Measurements from ENCODE around the gene STK11IP.
A peak's percentile ranks its signal among the peaks of the same experiment; 100 is the strongest.

STK11IP gene

GRCh38 chr2:219581346-219581745 lies 16.3 kb upstream of the STK11IP start:
- ChIA-PET POLR2A (no interaction called here), CTCF (interaction anchor here (1.2 kb wide), 1 partner anchor 22 kb away, joined by 4 read pairs; no protein-coding TSS in a partner anchor)
- Histone ChIP-seq H3K36me3 (ENCODE audit: control insufficient read depth in 4 of 4, insufficient read depth in 4 of 4, low read length in 3 of 4) (no peaks in the 10 kb centered on the region), H3K9me3 (ENCODE audit: control extremely low read depth in 1 of 5, control insufficient read depth in 4 of 5, insufficient read depth in 2 of 5, low read depth in 1 of 5, low read length in 4 of 5) (no peaks in the 10 kb centered on the region), H3K4me1 (ENCODE audit: control extremely low read depth in 1 of 4, control insufficient read depth in 4 of 4, insufficient read depth in 4 of 4, low read length in 3 of 4) (peaks cover 0 to 6% (median 0%) of the 10 kb centered on the region in 4 experiments), H3K4me3 (ENCODE audit: control insufficient read depth in 1 of 7, extremely low read depth in 1 of 7, insufficient read depth in 4 of 7, low read depth in 2 of 7, low read length in 6 of 7) (no peak overlapping the region), H3K27me3 (replicated peaks in 2 of 5; ENCODE audit: control insufficient read depth in 4 of 5, insufficient read depth in 5 of 5, low read length in 4 of 5) (peaks cover 0 to 4% (median 0%) of the 10 kb centered on the region in 5 experiments), H3K27ac (ENCODE audit: insufficient read depth in 1 of 2, low read depth in 1 of 2, low read length in 2 of 2, poor library complexity in 1 of 2, severe bottlenecking in 2 of 2) (no peak overlapping the region)
- 94% methylated on average over 2 of the region's 2 CpGs for WGBS (ENCODE audit: insufficient coverage)
- no peak for DNase-seq

DNA sequence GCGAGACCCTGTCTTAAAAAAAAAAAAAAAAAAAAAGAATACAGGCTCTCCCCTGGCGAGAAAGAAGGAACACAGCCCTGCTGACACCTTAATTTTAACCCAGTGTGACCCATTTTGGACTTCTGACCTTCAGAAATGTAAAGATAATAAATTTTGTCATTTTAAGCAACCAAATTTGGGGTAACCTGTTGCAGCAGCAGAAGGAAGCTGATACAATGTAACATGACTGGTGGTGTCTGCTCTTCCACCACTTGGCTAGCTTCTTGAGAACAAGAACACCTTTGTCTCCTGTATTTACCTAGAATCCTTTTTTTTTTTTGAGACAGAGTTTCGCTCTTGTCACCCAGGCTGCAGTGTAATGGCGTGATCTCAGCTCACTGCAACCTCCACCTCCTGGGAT lies 6.6 kb upstream of the STK11IP start:
- Histone ChIP-seq H3K4me1 (ENCODE audit: control extremely low read depth in 1 of 4, control insufficient read depth in 4 of 4, insufficient read depth in 4 of 4, low read length in 3 of 4) (peaks cover 0 to 10% (median 8%) of the 10 kb centered on the region in 4 experiments), H3K9me3 (ENCODE audit: control extremely low read depth in 1 of 5, control insufficient read depth in 4 of 5, insufficient read depth in 2 of 5, low read depth in 1 of 5, low read length in 4 of 5) (no peaks in the 10 kb centered on the region), H3K27me3 (replicated peaks in 2 of 5; ENCODE audit: control insufficient read depth in 4 of 5, insufficient read depth in 5 of 5, low read length in 4 of 5) (no peaks in the 10 kb centered on the region), H3K36me3 (ENCODE audit: control insufficient read depth in 4 of 4, insufficient read depth in 4 of 4, low read length in 3 of 4) (no peaks in the 10 kb centered on the region), H3K4me3 (ENCODE audit: control insufficient read depth in 1 of 7, extremely low read depth in 1 of 7, insufficient read depth in 4 of 7, low read depth in 2 of 7, low read length in 6 of 7) (no peak overlapping the region), H3K27ac (ENCODE audit: insufficient read depth in 1 of 2, low read depth in 1 of 2, low read length in 2 of 2, poor library complexity in 1 of 2, severe bottlenecking in 2 of 2) (no peak overlapping the region)
- DNase-seq, result no peak
- ChIA-PET POLR2A (no interaction called here), CTCF (interaction anchor here (1.1 to 3.3 kb wide), 3 partner anchors 11 to 50 kb away, joined by 3 to 14 read pairs (median 3); no protein-coding TSS in a partner anchor)
- no CpG with 5 or more reads among the region's 4 CpGs for WGBS (ENCODE audit: insufficient coverage)

DNA sequence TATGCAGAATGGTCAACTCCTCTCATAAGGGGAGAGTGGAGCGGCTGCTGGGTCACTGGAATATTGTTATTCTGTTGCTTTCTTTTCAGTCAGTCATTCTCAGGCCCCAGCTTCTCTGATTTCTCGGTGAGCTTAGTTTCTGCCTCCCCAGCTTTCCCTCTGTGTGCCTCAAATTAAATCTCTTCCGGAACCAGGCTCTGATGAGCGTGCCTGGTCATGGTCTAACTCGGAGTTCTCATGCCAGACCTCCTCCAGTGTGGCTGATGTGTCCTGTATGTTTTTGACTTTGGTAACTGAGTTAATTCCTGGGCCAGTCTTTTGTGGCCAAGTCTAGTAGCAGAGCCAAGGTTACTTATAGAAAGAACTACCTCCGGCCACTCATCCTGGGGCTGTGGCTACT lies 4.9 kb upstream of the STK11IP start:
- ChIA-PET CTCF (interaction anchor here (1.2 to 3.3 kb wide), 3 partner anchors 9 to 32 kb away, joined by 3 to 14 read pairs (median 4); no protein-coding TSS in a partner anchor), POLR2A (no interaction called here)
- no peaks in the 10 kb centered on the region for H3K9me3 ChIP-seq (ENCODE audit: control extremely low read depth in 1 of 5, control insufficient read depth in 4 of 5, insufficient read depth in 2 of 5, low read depth in 1 of 5, low read length in 4 of 5)
- WGBS (ENCODE audit: insufficient coverage), result 100% methylated on average over 6 of the region's 6 CpGs
- H3K27me3 ChIP-seq (replicated peaks in 2 of 5; ENCODE audit: control insufficient read depth in 4 of 5, insufficient read depth in 5 of 5, low read length in 4 of 5), result no peaks in the 10 kb centered on the region
- H3K36me3 ChIP-seq (ENCODE audit: control insufficient read depth in 4 of 4, insufficient read depth in 4 of 4, low read length in 3 of 4), result no peaks in the 10 kb centered on the region
- peaks cover 0 to 24% (median 15%) of the 10 kb centered on the region in 4 experiments for H3K4me1 ChIP-seq (ENCODE audit: control extremely low read depth in 1 of 4, control insufficient read depth in 4 of 4, insufficient read depth in 4 of 4, low read length in 3 of 4)
- no peak overlapping the region for H3K27ac ChIP-seq (ENCODE audit: insufficient read depth in 1 of 2, low read depth in 1 of 2, low read length in 2 of 2, poor library complexity in 1 of 2, severe bottlenecking in 2 of 2)
- DNase-seq, result no peak
- H3K4me3 ChIP-seq (ENCODE audit: control insufficient read depth in 1 of 7, extremely low read depth in 1 of 7, insufficient read depth in 4 of 7, low read depth in 2 of 7, low read length in 6 of 7), result no peak overlapping the region

DNA sequence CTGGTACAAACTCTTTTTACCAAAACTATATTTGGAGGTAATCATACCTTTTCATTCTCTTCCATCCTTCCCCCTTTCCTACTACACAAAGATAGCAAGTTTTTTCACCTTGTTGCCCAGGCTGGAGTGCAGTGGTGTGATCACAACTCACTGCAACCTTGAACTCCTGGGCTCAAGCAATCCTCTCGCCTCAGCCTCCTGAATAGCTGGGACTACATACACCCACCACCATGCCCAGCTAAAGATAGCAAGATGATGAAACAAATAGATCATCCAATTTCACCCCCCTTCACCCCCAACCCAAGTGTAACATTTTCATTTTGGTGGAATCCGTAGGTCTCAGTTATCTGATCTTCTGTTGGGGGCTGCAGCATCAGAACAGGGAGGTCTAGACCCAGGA lies 4.5 kb upstream of the STK11IP start:
- no peak overlapping the region for H3K4me3 ChIP-seq (ENCODE audit: control insufficient read depth in 1 of 7, extremely low read depth in 1 of 7, insufficient read depth in 4 of 7, low read depth in 2 of 7, low read length in 6 of 7)
- peaks cover 0 to 26% (median 17%) of the 10 kb centered on the region in 4 experiments for H3K4me1 ChIP-seq (ENCODE audit: control extremely low read depth in 1 of 4, control insufficient read depth in 4 of 4, insufficient read depth in 4 of 4, low read length in 3 of 4)
- no peak overlapping the region for H3K27ac ChIP-seq (ENCODE audit: insufficient read depth in 1 of 2, low read depth in 1 of 2, low read length in 2 of 2, poor library complexity in 1 of 2, severe bottlenecking in 2 of 2)
- POLR2A ChIA-PET, result no interaction called here
- DNase-seq, result no peak
- CTCF ChIA-PET, result interaction anchor here (1.2 to 3.3 kb wide), 3 partner anchors 9 to 36 kb away, joined by 3 to 14 read pairs (median 4); no protein-coding TSS in a partner anchor
- no peaks in the 10 kb centered on the region for H3K27me3 ChIP-seq (replicated peaks in 2 of 5; ENCODE audit: control insufficient read depth in 4 of 5, insufficient read depth in 5 of 5, low read length in 4 of 5)
- no peaks in the 10 kb centered on the region for H3K9me3 ChIP-seq (ENCODE audit: control extremely low read depth in 1 of 5, control insufficient read depth in 4 of 5, insufficient read depth in 2 of 5, low read depth in 1 of 5, low read length in 4 of 5)
- no peaks in the 10 kb centered on the region for H3K36me3 ChIP-seq (ENCODE audit: control insufficient read depth in 4 of 4, insufficient read depth in 4 of 4, low read length in 3 of 4)
- 86% methylated on average over 2 of the region's 2 CpGs for WGBS (ENCODE audit: insufficient coverage)

DNA sequence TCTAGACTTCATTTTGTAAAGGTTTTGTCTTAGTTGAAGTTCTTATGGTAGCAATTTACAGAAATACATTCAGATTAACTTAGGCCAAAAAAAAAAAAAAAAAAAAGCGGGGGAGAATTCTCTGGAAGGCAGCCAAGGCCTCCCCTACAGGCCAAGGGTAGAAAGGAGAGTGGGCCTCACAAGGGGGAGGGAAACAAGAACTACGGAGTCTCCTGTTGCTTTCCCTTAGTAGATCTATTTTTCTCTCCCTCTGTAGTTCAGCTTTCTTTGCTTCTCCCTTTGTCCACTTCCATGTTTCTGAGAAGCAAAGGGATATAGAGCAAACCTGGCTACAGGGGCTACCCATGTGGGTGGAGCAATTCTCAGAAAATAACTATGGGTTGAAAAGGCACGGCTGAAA lies 2.4 kb upstream of the STK11IP start:
- CTCF ChIA-PET, result interaction anchor here (0.6 to 4.4 kb wide), 10 partner anchors 11 to 52 kb away, joined by 3 to 24 read pairs (median 6); partner anchors contain the start of genes CHPF, OBSL1 and TMEM198
- H3K27me3 ChIP-seq (replicated peaks in 2 of 5; ENCODE audit: control insufficient read depth in 4 of 5, insufficient read depth in 5 of 5, low read length in 4 of 5), result no peaks in the 10 kb centered on the region
- H3K9me3 ChIP-seq (ENCODE audit: control extremely low read depth in 1 of 5, control insufficient read depth in 4 of 5, insufficient read depth in 2 of 5, low read depth in 1 of 5, low read length in 4 of 5), result no peaks in the 10 kb centered on the region
- peak overlapping the region in 1 of 2 experiments; percentile 38 for H3K27ac ChIP-seq (ENCODE audit: insufficient read depth in 1 of 2, low read depth in 1 of 2, low read length in 2 of 2, poor library complexity in 1 of 2, severe bottlenecking in 2 of 2)
- peaks cover 2 to 34% (median 22%) of the 10 kb centered on the region in 4 experiments for H3K4me1 ChIP-seq (ENCODE audit: control extremely low read depth in 1 of 4, control insufficient read depth in 4 of 4, insufficient read depth in 4 of 4, low read length in 3 of 4)
- peak overlapping the region in 3 of 7 experiments; percentile 29 to 33 (median 32) for H3K4me3 ChIP-seq (ENCODE audit: control insufficient read depth in 1 of 7, extremely low read depth in 1 of 7, insufficient read depth in 4 of 7, low read depth in 2 of 7, low read length in 6 of 7)
- DNase-seq, result peak; percentile 54 to 73 (median 72)
- WGBS (ENCODE audit: insufficient coverage), result 0% methylated on average over 1 of the region's 3 CpGs
- no peaks in the 10 kb centered on the region for H3K36me3 ChIP-seq (ENCODE audit: control insufficient read depth in 4 of 4, insufficient read depth in 4 of 4, low read length in 3 of 4)
- POLR2A ChIA-PET, result interaction anchor here (0.6 kb wide), 1 partner anchor 172 kb away, joined by 4 read pairs; no protein-coding TSS in a partner anchor

DNA sequence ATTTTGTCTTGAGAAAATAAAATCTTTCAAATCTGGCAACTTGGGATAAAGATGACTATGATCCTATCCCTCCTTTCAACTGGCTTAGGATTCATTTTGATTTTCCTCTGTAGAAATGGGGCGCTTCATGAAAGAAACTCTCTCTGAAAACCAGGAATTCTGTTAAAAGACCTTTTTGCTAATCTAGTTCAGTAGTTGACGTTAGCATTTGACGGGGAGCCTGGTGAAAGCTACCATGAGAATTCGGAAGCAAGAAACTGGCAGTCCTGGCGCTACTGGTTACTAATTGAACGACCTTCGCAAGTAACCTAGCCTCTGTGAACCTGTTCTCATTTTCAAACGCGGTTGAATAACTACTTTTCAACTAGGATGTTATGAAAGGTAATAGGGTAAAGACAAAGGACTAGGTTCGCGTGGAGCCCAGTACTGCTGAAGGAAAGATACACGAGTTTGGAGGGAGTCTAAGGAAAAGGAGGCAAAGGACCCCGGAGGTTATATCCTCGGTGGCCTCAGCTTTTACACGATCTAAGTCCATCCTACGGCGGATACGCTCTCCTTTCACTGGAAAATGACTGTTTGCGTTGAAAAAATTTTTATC lies 604 bp upstream of the STK11IP start:
- H3K36me3 ChIP-seq (ENCODE audit: control insufficient read depth in 4 of 4, insufficient read depth in 4 of 4, low read length in 3 of 4), result peaks cover 4 to 10% (median 9%) of the 10 kb centered on the region in 4 experiments
- H3K27ac ChIP-seq (ENCODE audit: insufficient read depth in 1 of 2, low read depth in 1 of 2, low read length in 2 of 2, poor library complexity in 1 of 2, severe bottlenecking in 2 of 2), result peak overlapping the region in 1 of 2 experiments; percentile 80
- ChIA-PET POLR2A (interaction anchor here (1.0 kb wide), 1 partner anchor 26 kb away, joined by 6 read pairs; the partner anchor contains the start of gene OBSL1), CTCF (interaction anchor here (0.9 to 4.4 kb wide), 9 partner anchors 13 to 54 kb away, joined by 3 to 24 read pairs (median 8); partner anchors contain the start of genes CHPF, INHA, OBSL1 and TMEM198)
- no peak for DNase-seq
- H3K4me3 ChIP-seq (ENCODE audit: control insufficient read depth in 1 of 7, extremely low read depth in 1 of 7, insufficient read depth in 4 of 7, low read depth in 2 of 7, low read length in 6 of 7), result peak overlapping the region; percentile 72 to 98 (median 92)
- no peaks in the 10 kb centered on the region for H3K9me3 ChIP-seq (ENCODE audit: control extremely low read depth in 1 of 5, control insufficient read depth in 4 of 5, insufficient read depth in 2 of 5, low read depth in 1 of 5, low read length in 4 of 5)
- H3K27me3 ChIP-seq (replicated peaks in 2 of 5; ENCODE audit: control insufficient read depth in 4 of 5, insufficient read depth in 5 of 5, low read length in 4 of 5), result no peaks in the 10 kb centered on the region
- 18% methylated on average over 16 of the region's 19 CpGs for WGBS (ENCODE audit: insufficient coverage)
- H3K4me1 ChIP-seq (ENCODE audit: control extremely low read depth in 1 of 4, control insufficient read depth in 4 of 4, insufficient read depth in 4 of 4, low read length in 3 of 4), result peaks cover 2 to 34% (median 22%) of the 10 kb centered on the region in 4 experiments

Data from common myeloid progenitor, CD34-positive (primary cell).